GM12878 (cell line): ENCODE results near the gene USP2. TPM values are rescaled to one million over a fixed set of nuclear protein-coding genes. Genes with fewer than 3 reads are reported as not detected.

Source experiments
- ATAC-seq: fragments of 200-7000 bp; cut with Tn5 transposase; 3 replicates; pipeline ENCODE4 v1.9.1; 2020; ENCODE audit warnings: mild to moderate bottlenecking, moderate library complexity
- BruUV-seq: library from RNA; stranded (reverse); fragments of 400-500 nt; replicated peaks from 2 replicates; lab custom pipeline; 2021; lab: Mats Ljungman, UMichigan
- CTCF ChIA-PET: fragments of 300-600 bp; sonication (Branson Sonifier 250); formaldehyde crosslinking; extraction: SDS; loops from one replicate; lab custom pipeline; 2021; ENCODE audit warnings: inconsistent platforms; lab: Yijun Ruan, JAX
- POLR2A ChIA-PET: fragments of 350-600 bp; formaldehyde crosslinking; extraction: SDS; loops from one replicate; lab custom pipeline; 2021; ENCODE audit warnings: inconsistent platforms; lab: Charles Lee
- RAD21 ChIA-PET: fragments of 300-600 bp; sonication (Branson Sonifier 250); formaldehyde crosslinking; loops from one replicate; lab custom pipeline; 2023; ENCODE audit warnings: antibody characterized with exemption; ENCODE audit not compliant: unreplicated experiment; lab: Charles Lee
- SMC1A ChIA-PET: fragments of 300-600 bp; sonication (Branson Sonifier 250); formaldehyde crosslinking; loops from one replicate; lab custom pipeline; 2023; ENCODE audit not compliant: unreplicated experiment, uncharacterized antibody; lab: Charles Lee
- DNase-seq: peaks from one replicate; pipeline ENCODE4 v3.0.0-alpha.2; 2011; ENCODE audit warnings: low read depth, low spot score
- FAIRE-seq: peaks from 3 replicates; lab custom pipeline; 2011; peaks lifted over from hg19 to GRCh38; lab: Jason Lieb, UNC
- H2AFZ ChIP-seq: 2 replicates; pipeline ENCODE4 v1.6.0; 2011; ENCODE audit warnings: low read depth, low read length, control low read depth; ENCODE audit not compliant: control insufficient read depth
- H3K27ac ChIP-seq: 2 replicates; pipeline ENCODE4 v1.5.1; 2011; ENCODE audit warnings: control low read depth; ENCODE audit not compliant: control insufficient read depth, insufficient read depth
- H3K27me3 ChIP-seq, 2 experiments: replicated peaks in 1 of 2; 2 replicates each; pipeline versions ENCODE4 v1.6.0 to v1.6.1; 2011; ENCODE audit warnings: low read length in 1 of 2; ENCODE audit not compliant: control insufficient read depth in 2 of 2, insufficient read depth in 2 of 2
- H3K36me3 ChIP-seq, 2 experiments: 2 replicates each; pipeline ENCODE4 v1.5.1; 2011; ENCODE audit warnings: low read length in 1 of 2; ENCODE audit not compliant: control insufficient read depth in 2 of 2, insufficient read depth in 2 of 2
- H3K4me1 ChIP-seq: 2 replicates; pipeline ENCODE4 v1.6.1; 2011; ENCODE audit warnings: mild to moderate bottlenecking, low read length, moderate library complexity, mixed read lengths; ENCODE audit not compliant: control insufficient read depth, insufficient read depth
- H3K4me2 ChIP-seq: 2 replicates; pipeline ENCODE4 v1.6.0; 2011; ENCODE audit warnings: control low read depth; ENCODE audit not compliant: control insufficient read depth, insufficient read depth
- H3K4me3 ChIP-seq: fragments of 200-600 bp; sonication (generic); 2 replicates; pipeline ENCODE4 v1.5.1; 2016
- H3K79me2 ChIP-seq: 2 replicates; pipeline ENCODE4 v1.6.0; 2011; ENCODE audit warnings: low read length; ENCODE audit not compliant: control insufficient read depth, insufficient read depth
- H3K9ac ChIP-seq: 2 replicates; pipeline ENCODE4 v1.8.0; 2011; ENCODE audit warnings: low read length, control low read depth, mixed read lengths; ENCODE audit not compliant: control insufficient read depth, insufficient read depth
- H3K9me3 ChIP-seq: replicated peaks from 3 replicates; pipeline ENCODE4 v1.5.1; 2011; ENCODE audit warnings: mild to moderate bottlenecking, low read length; ENCODE audit not compliant: control insufficient read depth, insufficient read depth
- H4K20me1 ChIP-seq: 2 replicates; pipeline ENCODE4 v1.6.0; 2011; ENCODE audit not compliant: control insufficient read depth, insufficient read depth
- ASH2L ChIP-seq: fragments of 300-600, 200-600 bp; sonication (generic); IDR thresholded peaks from 2 replicates; pipeline ENCODE4 v1.6.1; 2017; ENCODE audit warnings: low read depth, mild to moderate bottlenecking, borderline replicate concordance
- CUX1 ChIP-seq: IDR thresholded peaks from 2 replicates; pipeline ENCODE4 v1.6.1; 2012; ENCODE audit warnings: improper control_type of control experiment, low read depth, low read length; ENCODE audit not compliant: insufficient replicate concordance
- ELK1 ChIP-seq: IDR thresholded peaks from 2 replicates; pipeline ENCODE4 v1.6.1; 2012; ENCODE audit warnings: low read depth, low read length, improper control_type of control experiment
- KDM1A ChIP-seq: fragments of 200-600 bp; sonication (generic); IDR thresholded peaks from 2 replicates; pipeline ENCODE4 v1.6.1; 2016; ENCODE audit warnings: borderline replicate concordance
- MLLT1 ChIP-seq: fragments of 450-650 bp; IDR thresholded peaks from 2 replicates; pipeline ENCODE4 v1.6.1; 2016; ENCODE audit warnings: mild to moderate bottlenecking
- NFIC ChIP-seq: IDR thresholded peaks from 2 replicates; pipeline ENCODE4 v1.6.1; 2012; ENCODE audit warnings: low read depth, mild to moderate bottlenecking, inconsistent platforms, low read length, moderate library complexity
- NRF1 ChIP-seq: conservative IDR thresholded peaks from 2 replicates; pipeline ENCODE4 v1.6.1; 2011; ENCODE audit warnings: mild to moderate bottlenecking, low read depth, low read length, improper control_type of control experiment
- PML ChIP-seq: IDR thresholded peaks from 2 replicates; pipeline ENCODE4 v1.6.1; 2012; ENCODE audit warnings: low read length, inconsistent platforms
- RELA ChIP-seq: fragments of 450-650 bp; IDR thresholded peaks from 2 replicates; pipeline ENCODE4 v1.8.0; 2014; ENCODE audit warnings: borderline replicate concordance; ENCODE audit not compliant: partially characterized antibody
- SIX5 ChIP-seq: IDR thresholded peaks from 2 replicates; pipeline ENCODE4 v1.6.1; 2011; ENCODE audit warnings: mild to moderate bottlenecking, low read depth, low read length, moderate library complexity; ENCODE audit not compliant: severe bottlenecking
- STAT3 ChIP-seq: IDR thresholded peaks from 2 replicates; pipeline ENCODE4 v1.6.1; 2011; ENCODE audit warnings: low read depth, low read length, improper control_type of control experiment
- TARDBP ChIP-seq: IDR thresholded peaks from 2 replicates; pipeline ENCODE4 v1.6.1; 2016; ENCODE audit warnings: borderline replicate concordance
- TCF3 ChIP-seq: IDR thresholded peaks from 2 replicates; pipeline ENCODE4 v1.6.1; 2012; ENCODE audit warnings: low read depth, mild to moderate bottlenecking, low read length, borderline replicate concordance; ENCODE audit not compliant: insufficient read depth
- YBX1 ChIP-seq: fragments of 450-650 bp; IDR thresholded peaks from 2 replicates; pipeline ENCODE4 v1.6.1; 2016; ENCODE audit warnings: antibody characterized with exemption
- WGBS: methylation state at CpG from one replicate; pipeline ENCODE4 v1.1.6; 2016; ENCODE audit warnings: low lambda C conversion rate; ENCODE audit not compliant: insufficient replicate concordance, insufficient coverage; ENCODE audit errors: missing lambda C conversion rate; 5-methylcytosine and 5-hydroxymethylcytosine counted together
- in situ Hi-C: fragments of 300-500 bp; cut with MboI; formaldehyde crosslinking; loops from 9 replicates; pipeline ENCODE4 v1.14.3; 2018; ENCODE audit warnings: mixed read lengths
- intact Hi-C: fragments of 100-400 bp; cut with micrococcal nuclease; formaldehyde crosslinking; loops from one replicate; pipeline ENCODE4 v1.14.2; 2022; ENCODE audit not compliant: unreplicated experiment
- polyA plus RNA-seq, 11 experiments: library from polyadenylated mRNA; depleted of rRNA in 4 of 11; unstranded in 6 of 11; stranded (reverse) in 5 of 11; fragments of >200 nt; fragmentation: Nextera tagmentation in 4 of 11; fragmentation: Illumina TruSeq in 1 of 11; extraction: Ambion mirVana in 4 of 11; extraction: Trizol in 1 of 11; gene quantifications; 1 replicate in 1 of 11; 2 replicates in 10 of 11; pipeline versions ENCODE4 v1.2.1 to v1.2.3, GENCODE V29; 2011 to 2016; ENCODE audit warnings: inconsistent platforms in 2 of 11, missing spikeins in 2 of 11, low read depth in 1 of 11
- total RNA-seq, 4 experiments: library from RNA; depleted of rRNA in 3 of 4; stranded (reverse); fragments of >200 nt in 3 of 4; fragmentation: Illumina TruSeq in 1 of 4; extraction: Trizol in 1 of 4; gene quantifications; 2 replicates each; pipeline versions ENCODE4 v1.2.1 to v1.2.3, GENCODE V29; 2013 to 2021

Gene USP2
- total and polyA plus RNA-seq, 10 of the 15 experiments (the other 5 are each of a cell fraction or from before 2014, with no cell fraction given) = 0.03 to 0.13 (median 0.06) TPM; not detected in 4

GRCh38 chr11:119347940-119348605 lies 33.4 kb downstream of the USP2 start:
- Histone ChIP-seq H2AFZ (no peak overlapping the region), H3K4me3 (no peak overlapping the region), H3K4me1 (no peaks in the 10 kb centered on the region), H3K27me3 (no peaks in the 10 kb centered on the region), H3K36me3 (no peaks in the 10 kb centered on the region), H3K9ac (no peak overlapping the region), H3K4me2 (no peak overlapping the region), H3K27ac (no peak overlapping the region), H4K20me1 (no peaks in the 10 kb centered on the region), H3K79me2 (no peaks in the 10 kb centered on the region), H3K9me3 (no peaks in the 10 kb centered on the region)
- ChIA-PET SMC1A (no interaction called here), RAD21 (no interaction called here), POLR2A (no interaction called here), CTCF (interaction anchor here (0.7 to 3.0 kb wide), 4 partner anchors 8 to 27 kb away, joined by 3 to 13 read pairs (median 4); no protein-coding TSS in a partner anchor)
- intact Hi-C loops (no loop called here), in situ Hi-C loops (no loop called here)
- ATAC-seq (no peak), DNase-seq (no peak), FAIRE-seq (no peak)
- no peak for TF ChIP-seq YBX1
- TF ChIP-seq CUX1 = no peak
- TF ChIP-seq TCF3 = no peak
- TF ChIP-seq KDM1A = no peak
- no peak for TF ChIP-seq RELA
- TF ChIP-seq ELK1 = no peak
- TF ChIP-seq PML = no peak
- no peak for TF ChIP-seq MLLT1
- no peak for TF ChIP-seq ASH2L
- TF ChIP-seq NFIC = no peak
- no peak for TF ChIP-seq SIX5
- no peak for TF ChIP-seq STAT3
- no peak for TF ChIP-seq TARDBP
- TF ChIP-seq NRF1 = no peak
- no TSS peak for BruUV-seq
- WGBS = 43% methylated on average over 16 of the region's 16 CpGs
